GM18499 (cell line): ENCODE results near the gene HELT.
"Not testable (repeated sequence)": the region's sequence is repeated elsewhere in the genome, so short reads cannot be mapped to it uniquely, and the experiment has no call there.

Experiments used
- ATAC-seq: cut with Tn5 transposase; IDR thresholded peaks from one replicate; pipeline ENCODE4 v1.9.1; 2021; ENCODE audit warnings: moderate number of reproducible peaks; ENCODE audit not compliant: insufficient read depth, unreplicated experiment

HELT gene, protein sequence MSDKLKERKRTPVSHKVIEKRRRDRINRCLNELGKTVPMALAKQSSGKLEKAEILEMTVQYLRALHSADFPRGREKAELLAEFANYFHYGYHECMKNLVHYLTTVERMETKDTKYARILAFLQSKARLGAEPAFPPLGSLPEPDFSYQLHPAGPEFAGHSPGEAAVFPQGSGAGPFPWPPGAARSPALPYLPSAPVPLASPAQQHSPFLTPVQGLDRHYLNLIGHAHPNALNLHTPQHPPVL

DNA sequence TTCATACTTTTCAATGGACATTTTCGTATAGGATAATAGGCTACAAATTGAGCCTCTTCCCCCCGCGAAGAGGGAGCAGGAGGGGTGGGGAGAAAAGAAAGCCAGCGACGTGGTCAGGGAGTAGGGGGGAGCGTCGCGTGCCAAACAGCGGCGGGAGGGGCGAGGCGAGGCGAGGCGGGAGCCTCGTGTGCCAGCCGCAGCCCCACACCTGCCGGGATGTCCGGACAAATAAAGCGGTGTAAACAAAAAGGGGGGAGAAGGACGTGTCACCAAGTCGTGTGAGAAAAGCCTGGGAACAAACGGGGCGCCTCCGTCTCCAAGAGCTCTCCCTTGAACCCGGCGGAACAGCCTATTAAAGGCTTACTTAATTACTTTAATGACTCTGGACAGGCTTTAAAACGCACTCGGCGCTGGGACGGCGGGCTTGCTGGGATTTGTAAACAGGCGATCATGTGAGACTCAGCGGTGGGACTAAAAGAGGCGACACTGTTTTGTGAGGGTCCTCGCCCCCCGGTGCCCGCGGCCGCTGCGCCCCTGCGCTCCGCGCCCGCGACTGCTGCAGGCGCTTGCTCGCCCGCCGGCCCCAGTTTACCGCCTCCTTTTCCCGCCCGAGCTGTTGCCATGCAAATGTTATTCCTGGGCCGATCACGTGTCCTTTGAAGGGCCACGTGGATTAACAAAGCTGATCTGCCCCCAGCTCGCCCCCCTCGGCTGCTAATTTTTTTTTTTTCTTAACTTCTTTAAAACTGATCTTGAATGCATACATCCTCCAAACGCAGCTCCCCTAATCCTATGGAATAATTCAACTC, at the start of gene HELT:
HELT (plus strand) TSS at position 527 of the 809 bp plus-strand sequence. CDS start 439 bp downstream, outside the sequence.
- ATAC-seq = no peak

GRCh38 chr4:184968784-184969201, 49.5 kb upstream of the HELT start:
- ATAC-seq = no peak

- ATAC-seq = no peak
Measured at GRCh38 chr4:184969610-184970009, 48.7 kb upstream of the HELT start.

- ATAC-seq = no peak
Measured at GRCh38 chr4:184972991-184973390, 45.3 kb upstream of the HELT start.

DNA sequence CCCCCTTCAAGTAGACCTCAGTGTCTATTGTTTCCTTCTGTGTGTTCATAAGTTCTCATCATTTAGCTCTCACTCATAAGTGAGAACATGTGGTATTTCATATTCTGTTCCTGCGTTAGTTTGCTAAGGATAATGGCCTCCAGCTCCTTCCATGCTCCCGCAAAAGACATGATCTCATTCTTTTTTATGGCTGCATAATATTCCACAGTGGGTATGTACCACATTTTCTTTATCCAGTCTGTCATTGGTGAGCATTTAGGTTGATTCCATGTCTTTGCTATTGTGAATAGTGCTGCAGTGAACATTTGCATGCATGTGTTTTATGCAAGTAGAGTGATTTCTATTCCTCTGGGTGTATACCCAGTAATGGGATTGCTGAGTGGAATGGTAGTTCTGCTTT, 41.9 kb upstream of the HELT start:
- not testable (repeated sequence) for ATAC-seq

GRCh38 chr4:184977747-184978146, 40.5 kb upstream of the HELT start:
- no peak for ATAC-seq

- ATAC-seq = no peak
Measured at GRCh38 chr4:184978211-184978610, 40.1 kb upstream of the HELT start.

DNA sequence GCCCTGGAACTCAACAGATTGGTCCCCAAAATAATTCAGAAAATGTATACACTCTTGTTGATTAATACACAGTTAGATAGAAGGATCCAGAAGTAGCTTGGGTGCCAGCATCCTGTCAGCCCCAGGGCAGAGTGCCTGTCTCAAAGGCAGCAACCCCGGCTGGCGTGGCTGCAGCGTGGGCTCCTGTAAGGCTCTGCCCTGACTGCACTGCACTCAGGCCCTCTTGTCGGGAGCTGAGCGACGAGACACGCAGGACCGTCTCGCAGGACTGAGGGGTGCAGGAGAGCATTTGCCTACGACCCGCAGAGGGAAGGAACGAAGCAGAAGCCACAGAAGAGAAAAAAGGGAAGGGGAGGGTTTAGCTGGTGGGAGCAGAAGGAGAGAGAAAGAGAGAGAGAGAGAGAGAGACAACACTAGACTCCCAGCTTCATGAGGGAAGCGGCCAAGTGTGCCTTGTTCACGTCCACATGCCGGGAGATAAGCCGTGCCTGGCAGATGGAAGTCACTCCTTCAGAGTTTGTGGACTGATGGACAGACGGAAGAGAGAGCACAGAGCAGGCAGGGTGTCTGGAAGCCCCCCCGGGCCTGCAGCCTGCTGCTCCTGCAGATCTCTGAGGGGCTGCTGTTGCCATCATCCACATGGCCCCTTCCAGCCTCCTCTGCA, 38.7 kb upstream of the HELT start:
- ATAC-seq = no peak

DNA sequence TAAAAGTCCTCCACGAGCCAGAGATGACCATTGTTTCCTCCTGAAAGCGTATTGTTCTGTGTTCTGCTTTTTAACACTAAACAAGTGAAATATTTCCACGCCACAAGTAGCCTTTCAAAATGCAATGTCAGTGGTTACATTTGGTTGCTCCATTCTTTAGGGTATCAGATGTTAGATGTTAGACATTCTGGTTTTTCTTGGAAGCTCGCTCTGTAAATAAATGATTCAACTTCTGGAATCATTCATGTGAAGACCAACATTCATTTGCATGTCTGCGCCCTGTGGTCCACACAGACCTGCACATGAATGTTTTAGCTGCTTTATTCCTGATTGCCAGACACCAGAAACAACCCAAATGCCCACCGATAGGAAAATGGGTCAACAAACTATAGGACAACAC, 38.0 kb upstream of the HELT start:
- no peak for ATAC-seq

- no peak for ATAC-seq
Measured at GRCh38 chr4:184983672-184984356, 34.5 kb upstream of the HELT start.

- no peak for ATAC-seq
Measured at GRCh38 chr4:184987493-184988031, 30.7 kb upstream of the HELT start.

DNA sequence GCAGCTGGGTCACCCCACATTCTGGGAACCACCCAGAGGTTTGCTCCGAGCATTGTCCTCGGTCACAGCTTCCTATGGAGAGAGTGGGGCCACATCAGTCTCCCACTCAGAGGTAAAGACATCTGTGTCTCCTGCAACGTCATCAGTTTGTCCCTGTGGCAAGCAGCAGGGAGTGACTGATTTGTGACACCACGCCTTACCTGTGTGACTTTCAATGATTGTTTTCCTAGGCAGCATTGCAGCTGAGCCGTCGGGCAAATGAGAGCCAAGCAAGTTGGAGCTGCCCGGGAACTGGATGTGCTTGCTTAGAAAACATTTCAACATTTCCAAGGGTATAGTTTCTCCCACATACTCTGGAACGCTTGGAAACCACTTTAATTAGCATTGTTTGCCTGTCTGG, 29.7 kb upstream of the HELT start:
- ATAC-seq = no peak

- ATAC-seq = not testable (repeated sequence)
Measured at GRCh38 chr4:184989283-184989682, 29.0 kb upstream of the HELT start.

DNA sequence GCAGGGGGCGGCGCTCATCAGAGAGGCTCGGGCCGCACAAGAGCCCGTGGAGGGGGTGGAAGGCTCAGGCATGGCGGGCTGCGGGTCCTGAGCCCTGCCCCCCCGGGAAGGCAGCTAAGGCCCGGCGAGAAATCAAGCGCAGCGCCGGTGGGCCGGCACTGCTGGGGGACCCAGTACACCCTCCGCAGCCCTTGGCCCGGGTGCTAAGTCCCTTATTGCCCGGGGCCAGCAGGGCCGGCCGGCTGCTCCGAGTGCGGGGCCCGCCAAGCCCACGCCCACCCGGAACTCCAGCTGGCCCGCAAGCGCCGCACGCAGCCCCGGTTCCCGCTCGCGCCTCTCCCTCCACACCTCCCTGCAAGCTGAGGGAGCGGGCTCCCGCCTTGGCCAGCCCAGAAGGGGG, 28.2 kb upstream of the HELT start:
- ATAC-seq = not testable (repeated sequence)

GRCh38 chr4:184991860-184992259, 26.4 kb upstream of the HELT start:
- no peak for ATAC-seq

DNA sequence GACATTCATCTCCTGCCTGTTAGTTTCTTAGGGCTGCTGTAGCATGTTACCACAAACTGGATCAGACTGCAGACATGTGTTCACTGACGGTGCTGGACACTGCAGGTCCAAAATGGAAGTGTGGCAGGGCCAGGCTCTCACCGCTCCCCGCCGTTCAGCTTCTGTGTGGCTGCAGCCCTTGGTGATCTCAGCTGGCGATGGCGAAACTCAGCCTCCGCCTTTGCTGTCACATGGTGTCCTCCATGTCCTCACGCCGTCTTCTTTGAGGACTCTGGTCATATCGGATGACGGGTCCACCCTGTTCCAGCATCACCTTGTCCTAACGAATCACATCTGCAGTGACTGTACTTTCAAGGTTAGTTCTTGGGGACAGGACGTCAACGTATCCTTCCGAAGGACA, 25.9 kb upstream of the HELT start:
- ATAC-seq = no peak

- no peak for ATAC-seq
Measured at GRCh38 chr4:184993247-184993646, 25.0 kb upstream of the HELT start.

DNA sequence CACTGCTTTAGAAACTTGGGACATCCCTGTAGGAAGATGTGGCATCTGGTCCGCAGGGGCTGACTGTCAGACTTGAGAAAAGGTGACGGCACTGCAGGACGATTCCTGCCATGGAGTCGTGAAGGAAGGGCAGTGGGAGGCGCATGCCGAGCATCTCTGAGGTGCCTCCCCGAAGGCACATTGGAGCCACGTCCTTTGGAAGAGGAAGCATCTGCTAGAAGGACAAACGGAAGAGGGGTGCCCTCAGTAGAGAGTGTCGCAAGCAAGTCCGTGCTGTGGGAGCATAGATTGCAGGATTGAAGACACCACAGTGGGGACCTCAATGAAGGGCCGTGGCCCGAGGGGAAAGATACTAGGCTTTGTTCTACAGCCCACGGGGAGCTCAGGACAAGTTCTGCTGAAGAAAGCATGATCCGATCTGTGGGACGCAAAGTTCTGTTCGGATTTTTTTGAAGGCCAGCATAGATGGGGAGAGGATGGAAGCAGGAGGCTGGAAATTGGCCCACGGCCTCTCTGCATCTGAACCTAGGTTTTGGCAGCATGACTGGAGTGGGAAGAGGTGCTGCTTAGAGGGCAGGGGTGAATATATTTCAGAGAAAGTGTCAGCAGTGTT, 24.2 kb upstream of the HELT start:
- no peak for ATAC-seq

DNA sequence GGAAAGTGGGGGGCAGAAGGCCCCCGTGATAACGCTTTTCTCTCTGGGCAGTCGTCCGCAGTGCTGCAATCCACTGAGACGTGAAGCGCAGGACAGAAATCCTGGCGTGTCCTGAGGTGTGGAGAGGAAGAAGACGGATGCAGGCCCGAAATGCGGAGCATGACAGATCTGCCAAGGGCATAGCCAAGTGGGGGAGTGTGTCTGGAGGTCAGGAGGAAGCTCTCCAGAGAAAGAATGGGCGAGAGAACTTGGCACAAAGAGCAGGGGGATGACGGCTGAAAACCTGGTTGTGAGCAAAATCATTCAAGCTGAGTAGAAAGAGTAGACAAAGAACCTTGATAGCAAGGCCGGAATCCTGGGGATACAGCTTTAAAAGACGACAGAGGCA, 23.7 kb upstream of the HELT start:
- ATAC-seq = no peak

DNA sequence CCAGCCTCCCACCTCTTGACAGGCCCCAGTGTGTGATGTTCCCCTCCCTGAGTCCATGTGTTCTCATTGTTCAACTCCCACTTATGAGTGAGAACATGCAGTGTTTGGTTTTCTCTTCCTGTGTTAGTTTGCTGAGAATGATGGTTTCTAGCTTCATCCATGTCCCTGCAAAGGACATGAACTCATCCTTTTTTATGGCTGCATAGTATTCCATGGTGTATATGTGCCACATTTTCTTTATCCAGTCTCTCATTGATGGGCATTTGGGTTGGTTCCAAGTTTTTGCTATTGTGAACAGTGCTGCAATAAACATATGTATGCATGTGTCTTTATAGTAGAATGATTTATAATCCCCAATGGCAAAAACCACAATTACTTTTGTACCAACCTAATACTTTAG, 20.6 kb upstream of the HELT start:
- ATAC-seq = not testable (repeated sequence)
